SU-DHL-6 (cell line): Measurements from ENCODE around the gene TPPP3.

Source experiments
- CTCF ChIP-seq: fragments of 200-600 bp; sonication (generic); IDR thresholded peaks from one replicate; pipeline ENCODE4 v1.5.1; 2017; ENCODE audit warnings: antibody characterized with exemption, mild to moderate bottlenecking, low read length, moderate library complexity; ENCODE audit not compliant: insufficient read depth, poor library complexity, severe bottlenecking
- EZH2phosphoT487 ChIP-seq: fragments of 200-600 bp; sonication (generic), shearing (Covaris generic); conservative IDR thresholded peaks from 2 replicates; pipeline ENCODE4 v1.6.1; 2018; ENCODE audit warnings: mild to moderate bottlenecking, antibody characterized with exemption, low read length, moderate library complexity, mixed read lengths

GRCh38 chr16:67407788-67408452 is 14.6 kb upstream of the TPPP3 start:
- TF ChIP-seq CTCF (no peak), EZH2phosphoT487 (no peak)
